Measurements from ENCODE around the gene EMP1.
A peak's percentile ranks its signal among the peaks of the same experiment; 100 is the strongest.
"Not testable (repeated sequence)": the region's sequence is repeated elsewhere in the genome, so short reads cannot be mapped to it uniquely, and the experiment has no call there.

The EMP1 gene

DNA sequence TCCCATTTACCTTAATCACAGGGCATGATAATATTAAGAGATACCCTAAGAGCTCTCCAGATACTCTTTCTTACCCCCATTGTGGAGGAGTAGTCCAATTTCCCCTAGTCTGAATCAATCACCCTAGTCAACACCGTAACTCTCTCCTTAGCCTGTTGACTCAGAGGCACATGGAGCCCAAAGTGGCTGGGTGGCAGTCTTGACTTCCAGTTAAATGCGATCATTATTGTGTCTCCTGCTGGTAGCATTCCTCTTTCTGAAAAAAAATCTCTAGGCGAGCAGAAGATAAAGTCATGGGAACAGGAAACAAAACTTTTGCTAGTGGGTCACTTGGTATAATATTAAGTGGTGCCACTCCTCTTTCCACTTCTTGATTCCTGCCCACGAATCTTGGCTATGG lies 46.4 kb downstream of the EMP1 start:
- in situ Hi-C loops (cut with HindIII; ENCODE audit: low pct_ligation_motif_present, low pct_unique_long_range_greater_than_20kb, low sequenced_read_pairs): no loop called here
- no peak for DNase-seq

DNA sequence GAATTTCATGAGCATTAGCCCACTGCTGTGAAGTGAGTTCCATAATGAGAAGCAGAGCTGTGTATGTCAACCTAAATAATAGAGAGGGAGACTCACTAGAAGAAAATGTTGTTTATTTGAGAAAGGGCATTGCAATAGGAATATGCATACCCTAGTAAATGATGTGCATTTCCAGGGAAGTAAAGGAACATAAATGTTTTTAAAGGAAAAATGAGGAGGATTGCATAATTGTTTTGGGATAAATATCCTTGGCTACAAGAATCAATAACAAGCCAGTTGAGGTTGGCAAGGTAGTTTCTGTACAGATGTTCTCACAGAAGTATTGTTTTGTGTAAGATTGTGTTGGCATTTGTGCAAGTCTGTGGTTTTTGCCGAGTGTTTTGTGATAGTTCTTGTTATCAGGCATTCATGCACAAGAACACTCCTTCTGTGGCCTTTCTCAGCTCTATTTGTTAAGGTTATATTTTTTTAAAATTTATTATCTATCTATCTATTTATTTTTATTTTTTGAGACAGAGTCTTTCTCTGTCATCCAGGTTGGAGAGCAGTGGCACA lies 47.1 kb downstream of the EMP1 start:
- in situ Hi-C loops (cut with HindIII; ENCODE audit: low pct_ligation_motif_present, low pct_unique_long_range_greater_than_20kb, low sequenced_read_pairs): no loop called here
- no peak for DNase-seq

DNA sequence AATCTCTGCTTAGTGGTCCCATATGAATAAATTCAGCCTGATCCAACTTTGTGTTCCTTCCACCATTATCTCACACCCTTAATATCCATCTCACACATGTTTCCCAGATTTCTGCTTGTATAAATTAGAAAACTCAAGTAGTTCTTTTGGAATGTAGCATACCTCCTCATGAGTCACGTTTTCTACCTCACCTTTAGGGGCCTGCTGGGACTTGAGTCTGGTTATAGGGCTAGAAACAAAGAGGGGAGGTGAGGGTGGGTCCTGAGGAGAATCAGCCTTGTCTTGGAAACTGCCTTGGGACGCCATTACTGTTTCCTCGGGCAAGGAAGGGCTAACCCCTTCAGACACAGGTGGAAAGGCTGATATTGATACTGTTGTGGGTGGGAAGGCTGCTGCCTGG lies 51.1 kb downstream of the EMP1 start:
- in situ Hi-C loops (cut with HindIII; ENCODE audit: low pct_ligation_motif_present, low pct_unique_long_range_greater_than_20kb, low sequenced_read_pairs): no loop called here
- DNase-seq: no peak

DNA sequence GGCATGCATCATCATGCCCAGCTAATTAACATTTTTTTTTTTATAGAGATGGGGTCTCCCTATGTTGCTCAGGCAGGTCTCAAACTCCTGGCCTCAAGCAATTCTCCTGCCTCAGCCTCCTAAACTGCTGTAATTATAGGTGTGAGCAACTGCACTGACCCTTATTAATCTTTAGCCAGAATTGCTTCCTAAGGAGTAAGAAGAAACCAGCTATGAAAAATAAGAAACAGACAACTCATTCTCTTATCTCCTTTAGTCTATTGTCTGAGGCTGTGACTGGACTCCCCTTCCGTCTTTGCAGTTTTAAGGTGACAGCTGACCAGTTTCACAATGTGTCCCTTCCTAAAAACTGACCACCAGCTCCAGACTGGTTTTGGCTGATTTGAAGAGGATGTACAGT lies 52.4 kb downstream of the EMP1 start:
- in situ Hi-C loops (cut with HindIII; ENCODE audit: low pct_ligation_motif_present, low pct_unique_long_range_greater_than_20kb, low sequenced_read_pairs): no loop called here
- no peak for DNase-seq

DNA sequence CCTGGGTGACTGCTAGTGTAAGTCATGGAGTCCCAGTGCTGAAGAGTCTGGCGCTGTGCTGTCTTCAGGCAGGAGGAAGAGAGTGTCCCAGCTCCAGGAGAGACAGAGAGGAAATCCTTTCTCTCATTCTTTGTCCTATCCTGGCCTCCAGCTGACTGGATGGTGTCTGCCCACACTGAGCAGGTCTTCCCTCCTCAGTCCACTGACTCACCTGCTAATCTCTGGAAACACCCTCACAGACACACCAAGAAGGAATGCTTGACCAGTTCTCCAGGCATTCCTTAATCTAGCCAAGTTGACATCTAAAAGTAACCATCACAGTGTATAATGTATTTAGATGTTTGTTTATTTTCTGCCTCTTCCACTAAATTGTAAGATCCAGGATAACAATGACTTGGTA lies 53.9 kb downstream of the EMP1 start:
- in situ Hi-C loops (cut with HindIII; ENCODE audit: low pct_ligation_motif_present, low pct_unique_long_range_greater_than_20kb, low sequenced_read_pairs): no loop called here
- DNase-seq: peak; percentile 21

DNA sequence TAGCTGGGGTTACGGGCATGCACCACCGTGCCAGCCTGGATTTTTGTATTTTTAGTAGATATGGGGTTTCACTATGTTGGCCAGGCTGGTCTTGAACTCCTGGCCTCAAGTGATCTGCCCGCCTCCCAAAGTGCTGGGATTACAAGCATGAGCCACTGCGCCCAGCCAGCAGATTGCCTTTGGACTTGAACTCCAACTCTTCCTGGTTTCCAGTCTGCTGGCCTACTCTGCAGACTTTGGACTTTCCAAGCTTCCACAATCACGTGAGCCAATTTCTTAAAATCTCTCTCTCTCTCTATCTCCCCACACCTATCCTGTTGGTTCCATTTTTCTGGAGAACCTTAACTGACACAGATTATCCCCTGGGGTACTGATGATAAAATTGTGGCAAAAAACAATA lies 55.0 kb downstream of the EMP1 start:
- DNase-seq: no peak
- in situ Hi-C loops (cut with HindIII; ENCODE audit: low pct_ligation_motif_present, low pct_unique_long_range_greater_than_20kb, low sequenced_read_pairs): no loop called here

DNA sequence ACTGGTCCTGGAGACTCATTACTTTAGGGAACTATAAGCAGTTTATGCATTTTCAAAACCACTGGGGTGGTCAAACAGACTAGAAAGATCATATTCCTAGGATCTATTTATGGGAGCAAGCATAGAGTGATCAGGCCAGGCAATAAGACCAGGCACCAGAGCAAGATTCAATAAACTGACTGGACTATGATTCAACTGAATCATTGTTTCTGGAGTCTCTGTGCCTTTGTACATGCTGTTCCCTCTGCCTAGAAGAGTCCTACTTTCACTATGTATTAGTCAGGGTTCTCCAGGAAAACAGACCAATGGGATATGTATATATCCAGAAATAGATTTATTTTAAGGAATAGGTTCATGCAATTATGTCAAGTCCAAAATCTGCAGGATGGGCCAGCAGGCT lies 55.5 kb downstream of the EMP1 start:
- no peak for DNase-seq
- in situ Hi-C loops (cut with HindIII; ENCODE audit: low pct_ligation_motif_present, low pct_unique_long_range_greater_than_20kb, low sequenced_read_pairs): no loop called here

DNA sequence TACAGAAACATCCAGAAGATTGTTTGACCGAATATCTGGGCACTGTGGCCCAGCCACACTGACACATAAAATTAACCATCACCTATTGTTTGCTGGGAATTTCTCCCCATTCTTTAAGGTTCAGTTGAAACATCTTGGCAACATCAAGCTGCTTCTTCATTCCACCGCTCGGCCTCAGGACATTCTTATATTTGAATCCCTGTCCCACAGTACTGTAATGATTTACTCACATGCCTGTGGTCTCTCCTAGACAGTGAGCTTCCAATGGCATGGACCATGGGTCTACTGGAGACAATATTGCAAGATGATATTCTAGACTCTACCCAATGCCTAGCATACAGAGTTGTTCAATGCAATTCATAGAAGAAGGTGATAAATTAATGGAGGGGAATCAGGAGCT lies 56.1 kb downstream of the EMP1 start:
- in situ Hi-C loops (cut with HindIII; ENCODE audit: low pct_ligation_motif_present, low pct_unique_long_range_greater_than_20kb, low sequenced_read_pairs): no loop called here
- DNase-seq: no peak

DNA sequence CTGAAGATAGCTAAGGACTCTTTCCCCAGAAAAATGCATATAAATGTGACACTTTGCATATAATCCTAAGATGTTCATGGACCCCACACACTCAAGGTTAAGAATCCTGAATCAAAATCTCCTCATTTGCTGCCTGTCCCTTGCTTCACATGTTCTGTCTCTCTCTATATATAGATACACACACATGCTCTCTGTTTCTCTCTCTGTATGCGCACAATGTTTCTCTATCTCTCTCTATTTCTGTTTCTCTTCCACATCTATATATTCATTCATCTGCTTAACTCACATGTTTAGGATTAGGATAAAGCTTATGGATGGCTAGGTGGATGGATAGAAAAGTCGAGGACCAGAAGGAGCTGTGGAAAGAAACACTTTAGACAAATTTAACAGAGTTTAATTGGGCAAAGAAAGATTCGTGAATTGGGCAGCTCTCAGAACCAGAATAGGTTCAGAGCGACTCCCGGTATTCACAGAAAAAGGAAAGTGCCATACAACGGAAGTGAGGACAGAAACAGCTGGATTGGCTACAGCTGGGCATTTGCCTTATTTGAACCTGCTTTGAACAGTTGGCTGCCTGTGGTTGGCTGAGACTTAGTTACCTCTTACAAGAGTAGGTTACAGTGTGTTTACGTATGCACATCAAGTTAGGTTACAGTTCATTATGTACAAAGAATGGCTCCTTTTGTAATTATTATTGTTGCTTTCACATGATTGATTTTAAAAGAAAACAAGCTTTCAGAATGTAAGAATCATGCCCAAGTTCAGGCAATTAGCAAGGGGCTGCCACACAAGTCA lies 57.6 kb downstream of the EMP1 start:
- DNase-seq: no peak
- in situ Hi-C loops (cut with HindIII; ENCODE audit: low pct_ligation_motif_present, low pct_unique_long_range_greater_than_20kb, low sequenced_read_pairs): no loop called here

DNA sequence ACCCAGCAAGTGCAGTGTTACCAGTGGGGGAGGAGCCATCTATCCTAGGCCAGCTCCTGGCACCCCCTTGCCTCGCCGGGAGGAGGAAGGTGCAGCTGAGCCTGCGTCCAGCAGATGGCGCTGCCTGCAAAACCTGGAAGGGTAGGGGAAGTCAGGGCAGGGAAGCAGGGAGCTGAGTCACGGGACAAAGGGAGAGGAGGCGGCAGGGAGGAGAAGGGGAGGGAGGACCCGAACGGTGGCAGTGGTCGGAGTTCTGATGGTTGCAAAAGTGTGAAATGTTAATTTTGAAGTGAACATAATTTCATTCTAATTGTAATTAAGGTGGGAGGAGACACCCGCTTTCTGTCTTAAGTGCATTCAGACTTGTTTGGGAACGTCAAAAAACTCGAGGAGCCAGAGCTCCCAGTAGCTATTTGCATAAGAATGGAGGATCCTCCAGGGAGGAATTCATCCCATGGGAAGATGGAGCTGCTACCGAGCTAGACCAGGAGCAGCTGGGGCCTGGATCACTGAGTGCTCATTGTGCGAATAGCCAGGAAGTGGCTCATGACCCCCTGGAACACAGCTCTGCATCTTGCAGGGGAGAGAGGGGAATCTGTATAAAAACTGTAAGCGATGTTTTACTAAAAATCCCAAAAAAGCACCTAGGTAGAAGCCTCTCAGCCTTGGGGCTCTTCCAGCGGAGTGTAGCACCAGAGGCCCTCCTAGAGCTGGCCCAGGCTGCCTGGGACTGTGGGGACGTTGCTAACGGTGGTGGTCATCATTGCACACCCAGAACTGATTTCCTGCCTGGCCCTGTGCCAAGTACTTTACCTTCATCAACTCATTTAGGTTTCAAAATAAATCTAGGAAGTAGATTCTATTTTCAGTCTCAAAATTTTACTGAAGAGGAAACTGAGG lies 59.5 kb downstream of the EMP1 start:
- in situ Hi-C loops (cut with HindIII; ENCODE audit: low pct_ligation_motif_present, low pct_unique_long_range_greater_than_20kb, low sequenced_read_pairs): no loop called here
- DNase-seq: peak; percentile 99

DNA sequence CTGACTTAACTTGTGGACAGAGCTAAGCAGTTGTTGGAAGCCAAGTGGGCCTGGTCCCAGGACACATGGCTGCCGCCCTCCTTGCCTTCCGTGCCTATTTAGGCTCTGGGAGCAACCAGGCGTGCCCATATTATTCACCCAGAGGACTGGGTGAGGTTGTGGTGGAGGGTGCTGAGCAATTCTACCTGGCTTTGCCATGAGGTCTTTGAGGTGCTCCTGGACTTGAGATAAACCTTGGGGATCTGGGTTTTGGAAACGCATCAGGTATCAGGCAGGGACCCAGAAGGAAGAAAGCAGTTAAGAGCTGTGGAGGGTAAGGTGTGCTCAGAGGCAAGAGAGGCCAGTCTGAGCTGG lies 60.1 kb downstream of the EMP1 start:
- DNase-seq: no peak
- in situ Hi-C loops (cut with HindIII; ENCODE audit: low pct_ligation_motif_present, low pct_unique_long_range_greater_than_20kb, low sequenced_read_pairs): no loop called here

DNA sequence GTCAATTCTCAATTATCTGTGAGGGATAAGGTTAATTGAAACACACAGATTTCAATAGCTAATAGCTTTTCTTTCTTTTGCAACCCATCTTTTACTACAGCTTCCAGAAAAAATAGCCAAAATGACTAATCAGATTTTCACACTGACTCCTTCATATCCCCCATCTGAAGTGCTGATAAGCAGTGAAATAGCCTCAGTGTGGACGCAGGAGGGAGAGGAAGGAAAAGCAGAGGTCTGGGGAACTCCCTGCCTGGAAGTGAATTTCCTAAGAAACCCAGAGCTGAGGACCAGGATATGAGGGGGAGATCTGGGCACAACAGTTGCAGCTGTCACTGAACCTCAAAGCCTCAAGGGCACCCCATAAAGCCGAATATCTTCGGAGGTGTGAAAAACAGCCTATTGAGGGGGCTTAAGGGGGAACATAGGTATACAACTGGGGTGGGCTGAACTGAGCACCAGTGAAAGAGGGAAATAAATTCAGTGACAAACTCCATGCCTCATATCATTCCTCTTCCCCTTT lies 60.9 kb downstream of the EMP1 start:
- in situ Hi-C loops (cut with HindIII; ENCODE audit: low pct_ligation_motif_present, low pct_unique_long_range_greater_than_20kb, low sequenced_read_pairs): no loop called here

DNA sequence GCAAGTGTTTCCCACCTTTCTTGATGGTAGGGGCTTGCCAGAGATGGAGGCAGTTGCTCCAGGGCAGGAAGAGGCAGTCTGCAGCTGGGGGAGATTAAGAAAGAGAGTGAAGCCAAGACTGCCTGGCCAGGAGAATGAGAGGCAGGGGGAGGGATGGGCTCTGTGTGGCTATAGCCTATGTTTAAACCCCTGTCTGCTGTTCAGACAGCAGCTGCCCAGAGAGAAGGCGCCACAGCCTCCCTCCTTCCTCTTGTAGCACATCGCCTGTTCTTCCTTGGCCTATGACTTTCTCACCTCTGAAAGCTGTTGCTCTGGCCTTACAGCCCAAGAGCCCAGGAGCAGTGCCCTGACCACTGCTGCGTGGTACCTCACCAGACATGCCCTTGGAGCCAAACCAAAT lies 61.7 kb downstream of the EMP1 start:
- in situ Hi-C loops (cut with HindIII; ENCODE audit: low pct_ligation_motif_present, low pct_unique_long_range_greater_than_20kb, low sequenced_read_pairs): no loop called here

More for the DNA sequence above, 60.9 kb downstream of the EMP1 start:
- no peak for DNase-seq

DNA sequence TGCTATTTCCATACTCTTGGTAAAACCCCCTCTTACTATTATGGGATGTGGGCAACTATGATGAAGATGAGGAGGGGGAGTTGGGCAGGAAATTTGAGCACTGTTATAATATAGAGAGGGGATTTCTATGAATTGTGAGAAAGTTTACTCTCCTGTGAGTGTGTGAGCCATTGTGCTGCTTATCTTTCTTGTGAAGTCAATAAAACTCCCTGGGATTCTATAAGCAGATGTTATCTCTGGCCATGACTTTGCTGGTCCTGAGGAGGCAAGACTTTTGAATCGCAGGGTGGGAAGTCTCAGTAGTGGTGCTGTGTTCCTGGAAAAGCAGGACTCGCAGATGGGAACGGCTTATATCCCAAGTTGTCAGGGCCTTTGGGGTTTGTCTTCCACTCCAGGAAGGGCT lies 62.2 kb downstream of the EMP1 start:
- in situ Hi-C loops (cut with HindIII; ENCODE audit: low pct_ligation_motif_present, low pct_unique_long_range_greater_than_20kb, low sequenced_read_pairs): no loop called here

More for the DNA sequence above, 61.7 kb downstream of the EMP1 start:
- no peak for DNase-seq

DNA sequence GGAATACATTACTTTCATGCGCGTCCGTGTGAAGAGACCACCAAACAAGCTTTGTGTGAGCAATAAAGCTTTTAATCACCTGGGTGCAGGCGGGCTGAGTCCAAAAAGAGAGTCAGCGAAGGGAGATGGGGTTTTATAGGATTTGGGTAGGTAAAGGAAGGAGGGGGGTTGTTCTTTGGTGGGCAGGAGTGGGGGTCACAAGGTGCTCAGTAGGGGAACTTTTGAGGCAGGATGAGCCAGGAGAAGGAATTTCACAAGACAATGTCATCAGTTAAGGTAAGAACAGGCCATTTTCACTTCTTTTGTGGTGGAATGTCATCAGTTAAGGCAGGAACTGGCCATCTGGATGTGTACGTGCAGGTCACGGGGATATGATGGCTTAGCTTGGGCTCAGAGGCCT lies 63.1 kb downstream of the EMP1 start:
- in situ Hi-C loops (cut with HindIII; ENCODE audit: low pct_ligation_motif_present, low pct_unique_long_range_greater_than_20kb, low sequenced_read_pairs); DNase-seq: not testable (repeated sequence)

More for the DNA sequence above, 62.2 kb downstream of the EMP1 start:
- DNase-seq: no peak

DNA sequence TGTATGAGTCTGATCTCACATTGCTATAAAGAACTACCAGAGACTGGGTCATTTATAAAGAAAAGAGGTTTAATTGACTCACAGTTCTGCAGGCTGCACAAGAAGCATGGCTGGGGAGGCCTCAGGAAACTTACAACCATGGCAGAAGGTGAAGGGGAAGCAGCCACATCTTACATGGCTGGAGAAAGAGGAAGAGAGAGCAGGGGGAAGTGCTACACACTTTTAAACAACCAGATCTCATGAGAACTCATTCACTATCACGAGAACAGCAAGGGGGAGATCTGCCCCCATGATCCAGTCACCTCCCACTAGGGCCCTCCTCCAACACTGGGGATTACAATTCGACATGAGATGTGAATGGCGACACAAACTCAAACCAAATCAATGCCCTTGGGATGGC lies 71.3 kb downstream of the EMP1 start:
- in situ Hi-C loops (cut with HindIII; ENCODE audit: low pct_ligation_motif_present, low pct_unique_long_range_greater_than_20kb, low sequenced_read_pairs); DNase-seq: not testable (repeated sequence)

DNA sequence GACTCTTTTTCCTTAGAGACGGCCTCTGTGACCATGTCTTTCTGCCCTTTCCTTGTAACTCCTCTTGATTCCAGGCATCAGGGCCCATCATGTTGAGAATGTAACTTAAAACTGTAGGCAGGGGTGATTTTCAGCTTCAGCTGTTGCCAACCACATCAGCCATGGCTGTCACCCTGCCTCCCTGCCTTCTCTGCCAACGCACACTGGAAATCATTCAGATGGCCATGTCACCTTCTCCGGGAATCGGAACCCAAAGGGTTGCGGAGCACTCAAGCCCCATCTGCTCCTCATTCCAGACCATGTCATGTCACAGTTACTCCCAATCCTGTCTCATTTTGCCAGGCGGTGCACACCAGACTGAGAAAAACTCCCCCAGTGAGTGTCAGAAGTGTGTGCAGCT lies 72.1 kb downstream of the EMP1 start:
- in situ Hi-C loops (cut with HindIII; ENCODE audit: low pct_ligation_motif_present, low pct_unique_long_range_greater_than_20kb, low sequenced_read_pairs): no loop called here
- no peak for DNase-seq
